Testis (tissue), 2 donors: ENCODE results near the gene PI4K2A.

Source experiments
- CTCF ChIP-seq, 3 experiments: fragments of 450-650 bp in 2 of 3; fragments of 200-600 bp in 1 of 3; sonication (generic) in 1 of 3; IDR thresholded peaks; one replicate each; pipeline ENCODE4 v1.5.1; 2016 to 2019; ENCODE audit warnings: antibody characterized with exemption in 3 of 3, mild to moderate bottlenecking in 2 of 3, moderate library complexity in 1 of 3
- POLR2A ChIP-seq: fragments of 450-650 bp; IDR thresholded peaks from one replicate; pipeline ENCODE4 v1.6.1; 2017; ENCODE audit warnings: antibody characterized with exemption, mild to moderate bottlenecking, moderate library complexity

GRCh38 chr10:97651773-97652172 is 11.3 kb downstream of the PI4K2A start:
- no peak for TF ChIP-seq CTCF (IDR thresholded peaks at IDR 0.05)
- no peak for TF ChIP-seq POLR2A
